NCI-H1092 (cell line): ENCODE measurements around the gene TIMP3.
A peak's percentile ranks its signal among the peaks of the same experiment; 100 is the strongest.

Source experiments
- DNase-seq: peaks from one replicate; lab custom pipeline; 2025; lab: John Stamatoyannopoulos, UW

TIMP3 gene

DNA sequence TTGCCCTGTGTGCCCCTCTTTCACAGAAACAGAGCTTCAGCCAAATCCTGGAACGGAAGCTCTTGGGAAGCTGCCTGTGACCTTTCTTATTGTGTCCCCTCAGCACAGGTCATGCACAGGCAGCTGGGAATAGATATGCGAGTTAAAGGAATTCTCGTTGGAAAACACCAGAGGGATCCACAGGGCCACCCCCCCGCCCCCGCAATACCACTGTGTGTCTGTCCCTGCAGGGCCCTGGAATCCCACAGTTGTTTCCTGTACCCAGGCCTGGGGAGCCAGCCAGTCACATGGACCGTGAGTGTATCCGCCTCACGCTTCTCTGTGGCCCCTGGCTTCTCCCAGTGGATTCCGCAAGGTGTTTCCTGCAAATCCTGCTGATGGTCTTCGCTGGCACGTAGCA, 29.0 kb downstream of the TIMP3 start:
- no peak for DNase-seq

DNA sequence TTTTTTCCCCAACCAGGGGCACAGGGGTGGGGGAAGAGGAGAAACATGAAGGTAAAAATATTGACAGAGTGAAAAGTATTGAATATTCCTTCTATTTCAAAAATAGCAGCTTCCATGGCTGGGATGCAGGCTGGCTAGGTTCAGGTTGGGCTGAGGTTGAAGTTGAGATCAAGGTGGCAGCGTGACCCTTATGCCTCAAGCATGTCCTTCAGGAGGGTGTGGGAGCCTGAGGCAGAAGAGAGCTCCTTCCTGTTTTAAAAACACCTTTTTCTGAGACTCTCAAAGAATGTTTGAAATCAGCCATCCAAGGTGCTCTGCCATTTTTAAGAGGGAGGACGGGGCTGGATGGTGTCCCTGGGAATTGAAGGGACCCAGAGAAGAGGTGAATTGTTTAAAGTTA, 29.5 kb downstream of the TIMP3 start:
- no peak for DNase-seq

DNA sequence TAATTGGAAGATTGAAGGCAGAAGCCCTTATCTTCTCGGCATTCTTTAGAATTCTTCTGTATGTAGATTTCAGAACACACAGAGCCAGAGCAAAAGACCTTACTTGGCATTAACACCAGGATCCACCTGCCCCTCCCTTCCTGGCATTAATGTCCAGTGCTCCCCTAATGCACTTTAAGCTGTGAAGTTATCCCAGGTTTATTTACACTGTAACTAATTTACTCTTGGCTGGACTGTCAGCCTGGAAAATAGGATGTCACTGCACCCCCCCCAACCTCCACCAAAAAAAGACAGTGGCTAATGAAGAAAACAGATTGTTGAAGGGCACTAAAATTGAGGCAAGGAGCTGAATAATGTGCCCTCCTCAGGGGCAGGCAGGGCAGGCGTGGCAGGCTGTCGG, 30.1 kb downstream of the TIMP3 start:
- no peak for DNase-seq

DNA sequence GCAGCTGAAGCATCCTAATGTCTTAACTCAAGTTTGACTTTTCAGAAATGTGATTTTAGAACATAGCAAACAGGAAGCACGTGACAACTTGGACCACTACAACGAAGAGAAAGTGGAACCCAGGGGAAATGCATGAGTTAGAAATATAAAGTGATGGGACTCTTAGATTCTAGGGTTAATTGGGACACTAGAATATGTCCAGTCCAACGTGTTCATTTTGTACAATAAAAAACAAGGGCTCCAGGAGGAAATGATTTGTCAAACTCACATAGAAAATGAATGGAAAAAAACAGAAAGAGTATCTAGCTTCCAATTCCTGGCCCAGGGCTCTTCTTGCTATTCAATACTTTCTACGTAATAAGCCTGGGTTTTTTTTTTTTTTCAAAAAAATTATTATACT, 30.7 kb downstream of the TIMP3 start:
- DNase-seq = no peak

DNA sequence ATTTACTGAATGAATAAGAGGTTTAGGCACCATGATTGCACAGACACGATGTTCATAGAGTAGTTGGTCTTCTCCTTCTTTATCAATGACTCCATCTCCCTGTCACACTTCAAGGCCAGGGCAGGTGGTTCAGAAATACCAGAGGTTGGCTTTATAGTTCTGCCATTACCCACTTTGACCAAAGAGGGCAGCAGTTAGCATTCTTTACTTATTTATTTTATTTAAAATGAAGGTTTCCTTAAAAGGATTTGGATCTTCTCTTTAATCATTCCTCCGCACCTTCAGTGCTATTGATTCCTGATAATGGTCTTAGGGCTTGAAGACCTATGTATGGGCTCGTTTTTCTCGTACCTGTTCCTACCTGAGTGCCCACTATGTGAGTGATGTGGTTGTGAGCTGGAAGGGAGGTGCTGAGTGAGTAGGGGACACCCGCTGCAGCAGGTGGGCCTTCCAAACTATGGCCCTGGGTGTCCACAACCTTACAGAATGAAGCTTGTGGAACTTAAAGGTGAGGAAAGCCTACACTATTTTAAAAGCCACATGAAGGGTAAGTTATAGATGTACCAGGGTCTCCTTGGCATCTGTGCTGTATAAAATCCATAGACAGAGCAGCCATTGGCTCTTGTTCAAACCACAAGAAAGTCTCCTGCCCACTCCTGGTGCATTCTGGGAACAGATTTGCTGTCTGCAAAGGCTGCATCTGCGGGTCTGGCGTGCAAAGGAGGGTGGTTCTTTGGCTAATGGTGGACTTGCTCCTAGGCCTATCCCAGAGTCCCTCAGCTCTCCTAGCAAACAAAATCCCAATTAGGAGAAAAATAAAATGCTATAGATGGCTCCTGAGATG, 35.0 kb downstream of the TIMP3 start:
- peak; percentile 8 for DNase-seq

DNA sequence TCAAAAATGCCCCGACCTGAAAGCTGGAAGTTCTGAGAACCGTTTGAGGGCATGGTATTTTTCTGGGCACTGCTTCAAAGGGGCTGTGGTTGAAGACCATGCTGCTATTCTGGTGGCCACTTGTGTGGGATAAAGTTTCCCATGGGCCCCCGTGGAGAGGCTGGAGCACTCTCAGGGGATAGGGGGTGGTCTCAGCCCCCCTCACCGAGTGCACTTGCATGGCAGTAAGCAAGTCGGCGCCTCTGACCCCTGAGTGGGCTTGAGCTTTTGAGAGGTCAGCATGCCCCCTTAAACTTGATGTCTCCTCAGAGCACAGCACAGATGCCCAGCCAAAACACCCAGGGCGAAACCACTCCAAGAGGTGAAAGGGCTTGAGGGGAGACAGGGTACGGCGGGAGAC, 35.6 kb downstream of the TIMP3 start:
- no peak for DNase-seq

DNA sequence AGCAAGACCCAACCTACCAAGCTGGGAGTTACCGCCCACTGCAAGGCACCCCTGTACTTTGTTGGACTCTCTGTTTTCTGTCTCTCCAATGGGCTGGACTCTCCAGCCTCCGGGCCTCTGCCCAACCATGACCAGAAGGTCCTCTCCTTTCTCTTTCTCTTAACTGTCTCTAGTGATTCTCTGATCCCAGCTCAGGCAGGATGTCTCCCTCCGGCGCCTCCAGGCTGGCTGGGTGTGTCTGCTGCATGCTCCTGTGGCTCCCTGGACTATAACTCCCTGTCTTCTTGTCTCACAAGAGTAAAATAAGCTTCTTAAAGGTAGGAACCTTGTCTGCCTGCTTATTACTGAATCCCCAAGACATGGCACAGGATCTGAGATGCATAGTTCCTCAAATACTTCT, 36.3 kb downstream of the TIMP3 start:
- no peak for DNase-seq

DNA sequence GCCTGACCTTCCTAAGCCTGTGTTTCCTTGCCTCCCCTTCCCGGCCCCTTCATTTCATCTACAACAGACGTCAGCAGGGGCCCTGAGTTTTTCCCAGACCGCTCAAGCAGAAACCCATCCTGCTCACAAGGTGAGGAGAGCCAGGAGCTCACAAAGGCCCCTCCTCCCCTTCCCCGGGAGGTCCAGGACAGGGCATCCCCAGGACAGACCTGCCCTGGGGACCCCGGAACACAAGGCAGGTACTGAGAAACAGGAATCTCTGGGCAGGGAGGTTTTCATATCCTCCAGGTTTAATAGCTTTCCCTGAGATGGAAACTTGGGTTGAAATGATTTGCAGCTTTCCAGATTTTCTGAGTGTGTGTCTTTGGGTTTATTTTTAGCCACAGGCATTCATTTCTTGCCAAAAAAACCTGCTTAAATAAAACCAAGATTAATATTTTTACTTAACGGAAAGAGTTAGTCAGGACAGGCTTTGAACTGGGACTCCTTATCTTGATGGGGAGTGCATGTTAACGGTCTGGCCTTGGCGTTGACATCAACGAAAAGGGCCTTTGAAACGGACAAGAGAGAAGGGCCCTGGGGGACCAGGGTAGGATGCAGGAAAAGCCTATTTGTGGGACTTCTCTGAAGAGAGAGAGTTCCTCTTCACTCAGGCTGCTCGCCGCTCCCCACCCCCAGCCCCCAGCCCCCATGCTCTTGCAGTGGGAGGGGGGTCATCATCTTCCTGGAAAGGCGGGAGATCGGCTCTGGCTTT, 38.5 kb downstream of the TIMP3 start:
- no peak for DNase-seq

DNA sequence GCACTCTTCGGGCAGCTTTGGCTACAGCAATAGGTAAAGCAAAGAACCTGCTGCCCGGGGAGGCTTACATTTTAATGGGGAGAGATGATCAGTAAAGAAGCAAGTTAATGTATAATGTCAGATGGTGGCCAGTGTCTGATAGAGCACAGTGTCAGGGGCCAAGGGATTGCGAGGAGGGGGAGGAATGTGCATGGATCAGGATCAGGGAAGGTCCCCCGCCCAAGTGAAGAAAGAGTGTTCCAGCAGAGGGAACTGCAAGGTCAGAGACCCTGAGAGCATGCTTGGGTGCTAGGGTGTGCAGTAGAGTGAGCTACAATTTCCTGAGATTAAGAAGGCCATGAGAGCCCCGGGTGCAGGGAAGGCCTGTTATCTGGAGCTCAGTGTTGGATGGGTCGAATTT, 39.7 kb downstream of the TIMP3 start:
- no peak for DNase-seq

DNA sequence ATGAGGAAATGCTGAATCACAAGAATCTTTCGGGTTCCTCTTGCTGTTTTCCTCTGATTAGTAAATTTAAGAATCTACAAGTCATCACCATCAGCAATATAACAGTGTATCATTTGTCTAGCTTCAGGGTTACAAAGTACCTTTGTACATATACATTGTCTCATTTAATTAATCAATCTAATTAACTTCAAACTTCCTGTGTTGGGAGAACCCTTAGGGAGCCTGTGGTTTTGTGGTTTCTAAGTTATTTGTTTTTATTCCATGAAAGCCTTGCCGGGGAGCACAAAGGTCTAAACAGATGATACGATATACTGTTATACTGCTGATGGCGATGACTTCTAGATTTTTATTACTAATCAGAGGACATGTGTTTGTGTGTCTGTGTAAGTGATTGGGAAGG, 41.0 kb downstream of the TIMP3 start:
- no peak for DNase-seq

DNA sequence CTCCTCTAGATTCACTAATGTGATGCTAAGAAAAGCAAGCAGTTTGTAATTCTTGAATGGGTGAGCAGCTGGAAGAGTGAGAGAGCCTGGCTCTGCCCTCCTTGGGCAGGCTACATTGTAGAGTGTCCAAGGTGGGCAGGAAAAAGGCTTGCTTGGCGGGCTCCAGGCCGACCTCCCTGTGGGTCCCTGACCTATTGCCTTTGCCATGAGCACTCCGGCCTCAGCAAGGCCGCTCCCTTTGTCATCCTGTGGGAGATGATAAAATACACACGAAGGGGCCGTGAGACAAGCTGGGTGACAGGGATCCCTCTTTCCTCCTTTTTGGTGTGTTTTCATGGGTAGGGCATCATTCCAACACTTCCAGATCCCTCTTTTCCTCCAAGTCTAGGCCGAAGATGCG, 41.8 kb downstream of the TIMP3 start:
- no peak for DNase-seq

DNA sequence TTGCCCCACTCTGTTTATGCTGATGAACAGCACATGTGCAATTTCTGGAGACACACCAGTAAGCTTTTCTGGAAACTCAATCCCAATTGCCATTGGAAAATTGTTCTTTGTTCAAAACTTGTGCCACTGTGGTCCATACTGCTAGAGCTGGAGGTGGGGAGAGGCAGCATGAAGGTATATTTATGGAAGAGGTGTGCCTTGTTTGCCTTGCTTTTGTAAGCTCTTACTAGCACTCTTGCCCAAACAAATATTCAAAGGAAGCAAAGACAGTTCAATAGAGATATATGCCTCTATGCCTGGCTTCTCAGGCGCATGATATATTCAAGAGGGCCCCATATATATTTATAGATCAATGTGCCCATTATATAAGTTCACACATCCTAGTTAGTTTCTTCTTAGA, 42.7 kb downstream of the TIMP3 start:
- DNase-seq = no peak

DNA sequence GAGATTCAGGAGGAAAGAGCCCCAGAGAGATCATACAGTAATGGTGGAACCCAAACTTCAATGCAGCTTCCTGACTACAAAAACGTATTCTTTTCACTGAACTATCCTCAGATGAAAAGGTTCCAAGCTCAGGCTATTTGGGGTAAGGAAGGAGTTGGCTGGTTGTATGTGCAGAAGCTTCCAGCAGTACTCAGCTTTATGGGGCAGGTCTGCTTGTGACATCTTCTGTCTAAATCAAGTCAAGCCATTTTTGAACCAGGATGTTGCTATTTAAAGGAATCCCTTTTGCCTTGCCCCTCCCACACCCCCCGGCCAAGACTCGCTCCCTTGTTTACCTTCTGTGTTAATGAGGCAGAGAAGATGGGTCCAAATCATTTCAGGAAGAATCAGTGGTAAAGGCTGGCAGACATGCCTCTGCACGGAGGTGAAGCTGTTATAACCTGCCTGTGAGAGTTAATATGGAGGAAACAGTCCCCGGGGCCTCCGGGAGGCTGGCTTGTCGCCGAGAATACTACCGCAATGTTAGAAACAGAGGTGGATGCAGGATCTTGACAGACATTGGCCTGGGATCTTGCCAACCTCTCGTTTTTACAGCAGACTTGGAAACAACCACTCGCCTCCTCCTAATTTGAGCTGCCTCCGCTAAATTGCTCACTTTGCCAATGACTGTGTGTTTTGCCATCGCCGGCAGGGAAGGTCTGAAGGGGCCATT, 45.4 kb downstream of the TIMP3 start:
- DNase-seq = no peak

DNA sequence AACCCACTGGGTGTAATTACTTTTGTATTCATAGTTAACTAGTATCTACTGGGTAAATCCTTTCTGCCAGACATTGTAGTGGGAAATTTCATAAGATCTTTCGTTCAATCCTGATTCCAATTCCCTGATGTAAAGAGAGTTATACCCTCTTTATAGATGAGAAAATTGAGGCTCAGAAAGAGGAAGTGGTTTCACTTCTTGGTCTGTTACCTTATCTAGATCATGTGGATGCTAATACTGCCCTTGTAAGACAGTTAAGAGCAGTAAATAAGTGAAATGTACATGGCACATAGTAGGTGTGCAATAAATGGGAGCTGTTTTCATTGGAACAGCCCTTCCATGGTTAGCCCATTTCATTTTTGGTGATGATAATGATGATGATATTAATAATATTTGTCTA, 46.7 kb downstream of the TIMP3 start:
- no peak for DNase-seq

DNA sequence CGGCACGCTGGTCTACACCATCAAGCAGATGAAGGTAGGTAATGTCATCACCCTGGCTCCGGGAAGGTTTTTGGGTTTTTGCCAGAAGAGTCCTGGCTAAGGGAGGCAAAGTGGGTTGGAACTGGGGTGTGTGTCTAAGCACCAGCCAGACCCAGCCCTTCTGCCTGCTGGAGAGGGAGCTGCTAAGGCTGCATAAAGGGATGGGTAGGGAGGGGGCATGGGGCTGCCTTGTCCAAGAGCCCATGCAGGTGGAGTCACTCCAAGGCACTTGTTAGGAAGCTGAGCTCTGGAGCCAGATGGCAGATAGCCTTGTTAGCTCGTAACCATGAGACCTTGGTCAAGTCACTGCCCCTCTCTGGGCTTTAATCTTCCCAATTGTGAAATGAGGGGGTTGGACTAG, 48.0 kb downstream of the TIMP3 start:
- DNase-seq = no peak

DNA sequence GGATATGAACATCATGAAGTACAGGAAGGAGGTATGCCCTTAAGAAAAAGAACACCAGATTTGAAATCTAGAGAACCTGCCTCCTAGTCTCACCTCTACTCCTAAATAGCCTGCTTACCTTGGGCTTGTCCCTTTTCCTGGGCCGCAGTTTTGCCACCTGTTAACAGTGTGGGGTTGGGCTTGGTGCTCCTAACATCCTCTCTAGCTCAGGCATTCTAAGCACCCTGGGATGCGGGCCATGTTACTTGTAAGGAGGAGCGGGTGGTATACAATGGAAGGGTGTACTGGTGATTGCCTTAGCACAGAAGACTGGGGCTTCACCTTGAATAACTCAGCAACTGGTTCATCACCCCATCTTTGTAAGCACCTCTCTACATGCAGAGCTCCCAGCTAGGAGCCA, 48.7 kb downstream of the TIMP3 start:
- DNase-seq = no peak

DNA sequence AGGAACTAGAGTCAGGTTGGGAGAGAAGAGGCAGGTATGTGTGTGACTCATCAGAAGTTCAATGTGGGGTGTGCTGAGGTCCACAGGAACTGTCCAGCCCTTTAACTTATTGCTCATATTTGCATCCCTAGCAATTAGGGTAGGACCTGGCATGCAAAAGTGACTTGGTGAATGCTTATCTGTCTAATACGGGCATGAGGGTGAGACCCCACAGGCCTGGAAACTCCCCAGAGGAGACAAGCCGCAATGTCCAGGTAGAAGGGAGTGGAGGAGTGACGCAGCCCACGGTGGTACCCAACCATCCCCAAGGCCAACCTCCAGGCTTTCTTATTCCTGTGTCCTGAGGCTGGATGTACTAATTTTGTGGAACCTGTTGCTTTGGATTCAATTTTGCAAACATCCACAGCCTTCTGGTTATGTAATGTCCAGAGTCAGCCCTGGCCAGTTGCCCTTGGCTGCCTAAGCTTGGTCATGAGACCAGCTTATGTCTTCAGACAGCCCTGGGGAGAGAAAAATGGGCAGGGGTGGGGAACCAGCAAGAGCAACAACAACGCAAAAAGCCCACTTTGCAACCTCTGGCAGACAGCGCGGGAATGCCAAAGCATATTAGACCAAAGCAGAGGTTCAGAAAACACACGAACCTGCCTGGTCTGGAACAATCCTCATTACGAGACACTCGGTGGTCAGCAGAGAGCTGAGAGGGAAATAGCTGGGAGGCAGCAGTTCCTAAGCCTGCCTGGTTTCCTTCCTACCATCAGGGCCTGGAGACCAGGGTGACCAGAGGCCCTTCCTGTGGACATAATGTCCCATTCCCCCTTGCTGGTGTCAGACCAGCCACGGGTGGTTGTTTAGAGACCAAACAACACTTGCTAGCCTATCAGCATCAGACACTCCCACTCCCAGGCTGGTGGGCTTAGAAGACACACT, 49.3 kb downstream of the TIMP3 start:
- DNase-seq = no peak

DNA sequence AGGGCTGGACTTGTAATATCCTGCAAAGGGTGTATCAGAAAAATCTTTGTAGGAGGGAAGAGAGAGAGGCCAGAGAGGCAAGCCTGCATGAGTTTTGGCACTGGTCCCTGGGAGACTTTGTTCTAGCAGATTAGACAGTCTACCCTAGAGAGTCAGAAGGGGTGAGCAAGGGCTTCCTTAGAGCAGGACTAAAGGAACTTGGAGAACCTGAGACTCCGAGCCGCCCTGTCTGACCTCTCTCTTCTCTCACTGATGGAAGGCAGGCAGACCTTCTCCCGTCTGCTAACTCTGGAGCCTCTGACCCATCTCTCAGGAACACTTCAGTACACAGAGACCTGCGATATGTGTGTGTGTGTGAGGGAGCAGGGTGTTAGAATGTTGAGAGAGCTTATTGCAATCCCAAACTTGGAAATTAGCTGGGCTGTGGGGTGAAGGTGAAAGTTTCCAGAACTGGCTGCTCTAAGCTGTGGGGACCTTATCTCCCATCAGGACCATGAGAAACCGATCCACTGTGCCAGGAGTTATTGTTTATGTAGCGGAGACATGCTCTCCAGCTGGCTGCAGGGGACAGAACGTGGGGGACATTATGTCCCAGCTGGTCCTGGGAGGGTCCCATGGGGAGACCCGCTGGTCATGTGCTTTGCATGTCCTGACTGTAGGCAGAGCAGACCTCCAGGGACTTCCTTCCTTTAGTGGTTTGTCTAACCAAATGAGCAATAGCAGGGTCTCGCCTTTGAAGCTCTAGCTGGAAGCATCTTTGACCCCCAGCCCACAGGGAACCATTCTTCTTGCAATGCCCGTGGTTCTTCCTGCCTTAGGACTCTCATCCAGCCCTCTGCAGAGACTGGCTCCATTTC, 51.1 kb downstream of the TIMP3 start:
- no peak for DNase-seq

DNA sequence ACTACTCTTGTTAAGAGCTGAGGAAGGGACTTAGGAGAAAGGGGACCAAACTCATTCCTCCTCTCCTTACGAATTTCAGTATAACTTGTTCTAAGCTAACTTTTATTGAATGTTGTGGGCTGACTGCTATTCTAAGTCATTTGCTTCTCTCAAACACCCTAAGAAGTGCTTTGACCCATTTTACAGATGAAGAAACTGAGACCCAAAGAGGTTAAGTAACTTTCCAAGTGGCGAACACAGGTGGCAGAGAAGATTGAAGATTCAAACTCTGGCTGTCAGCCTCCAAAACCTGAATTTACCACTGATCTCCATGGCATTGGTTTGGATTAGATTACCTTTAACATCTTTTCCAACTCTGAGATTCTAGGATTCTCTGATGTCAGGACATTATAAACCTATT, 52.2 kb downstream of the TIMP3 start:
- no peak for DNase-seq

DNA sequence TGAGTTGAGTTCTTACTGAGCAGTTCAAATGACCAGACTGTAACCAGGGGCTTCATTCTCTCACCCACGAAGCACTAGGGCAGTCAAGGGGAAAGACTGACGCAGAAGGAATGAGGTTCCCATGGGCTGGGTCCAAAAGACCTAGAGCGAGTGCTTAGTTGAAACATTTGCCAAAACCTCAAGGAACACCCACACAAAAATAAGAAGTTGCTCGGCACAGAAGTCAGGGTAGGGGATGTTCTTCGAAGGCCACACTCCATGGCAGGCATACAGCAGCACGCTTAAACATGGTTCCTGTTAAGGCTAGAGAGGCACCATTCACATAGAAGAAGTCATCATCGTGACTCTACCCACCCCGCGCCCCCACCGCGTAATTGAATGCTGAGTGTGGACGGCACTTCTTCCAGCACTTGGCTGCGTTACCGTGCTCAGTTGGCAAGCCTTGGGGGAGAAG, 52.9 kb downstream of the TIMP3 start:
- DNase-seq = no peak
